Adrenal gland (tissue), 12 donors: Measurements from ENCODE around the gene ZDHHC17. TPM values are rescaled to one million over a fixed set of nuclear protein-coding genes. Genes with fewer than 3 reads are reported as not detected.

Experiments
- DNase-seq, 7 donors: peaks; one replicate each; pipeline ENCODE4 v3.0.0-alpha.2; 2019 to 2020
- H3K27ac ChIP-seq, 5 donors: fragments of 200-600 bp; sonication (generic) in 4 of 5; 1 replicate in 3 of 5; 2 replicates in 2 of 5; pipeline versions ENCODE4 v1.5.1 to v1.8.0; 2016 to 2020; ENCODE audit warnings: mild to moderate bottlenecking in 1 of 5
- H3K27me3 ChIP-seq: fragments of 200-600 bp; 2 replicates; pipeline ENCODE4 v1.8.0; 2021
- H3K36me3 ChIP-seq, 2 donors: fragments of 200-600 bp; replicated peaks in 1 of 2; 1 replicate in 1 of 2; 2 replicates in 1 of 2; pipeline versions ENCODE4 v1.5.1 to v1.8.0; 2018 to 2022
- H3K4me1 ChIP-seq, 2 donors: fragments of 200-600 bp; replicated peaks in 1 of 2; 1 replicate in 1 of 2; 2 replicates in 1 of 2; pipeline versions ENCODE4 v1.5.1 to v1.8.0; 2018 to 2021
- H3K4me3 ChIP-seq, 4 donors: fragments of 200-600 bp; sonication (generic) in 3 of 4; one replicate each; pipeline ENCODE4 v1.5.1; 2016 to 2018
- H3K9me3 ChIP-seq, 3 donors: fragments of 200-600 bp; sonication (generic) in 1 of 3; replicated peaks in 1 of 3; 1 replicate in 2 of 3; 2 replicates in 1 of 3; pipeline versions ENCODE4 v1.5.1 to v1.8.0; 2016 to 2021
- CTCF ChIP-seq, 6 experiments: fragments of 450-650 bp in 4 of 6; fragments of 200-600 bp in 2 of 6; sonication (generic) in 1 of 6; IDR thresholded peaks; 1 replicate in 5 of 6; 2 replicates in 1 of 6; pipeline versions ENCODE4 v1.5.1 to v1.8.0; 2016 to 2021; ENCODE audit warnings: antibody characterized with exemption in 6 of 6, mild to moderate bottlenecking in 2 of 6, moderate library complexity in 1 of 6
- POLR2A ChIP-seq, 2 donors: fragments of 450-650 bp; IDR thresholded peaks; one replicate each; pipeline ENCODE4 v1.6.1; 2017; ENCODE audit warnings: antibody characterized with exemption in 2 of 2, mild to moderate bottlenecking in 2 of 2, moderate library complexity in 1 of 2
- WGBS, 4 donors: extraction: QIAGEN DNeasy Blood & Tissue Kit in 2 of 4; methylation state at CpG; one replicate each; pipeline versions ENCODE4 v1.1.5 to v1.1.7; 2013 to 2017; 5-methylcytosine and 5-hydroxymethylcytosine counted together
- intact Hi-C, 2 donors: fragments of 100-400 bp; cut with DNase I; formaldehyde crosslinking; loops; one replicate each; pipeline versions ENCODE4 v1.14.1 to v1.15.0; 2022 to 2023
- polyA plus RNA-seq, 3 donors: library from polyadenylated mRNA; stranded (reverse); fragments of 200-250 nt in 2 of 3; fragments of 350-450 nt in 1 of 3; fragmentation: Illumina TruSeq in 1 of 3; extraction: RNeasy Lipid Tissue Mini Kit (QIAGEN cat#74804) in 1 of 3; gene quantifications; one replicate each; pipeline ENCODE4 v1.2.3, GENCODE V29; 2013 to 2014
- total RNA-seq, 9 donors: library from RNA; depleted of rRNA in 4 of 9; stranded (reverse); fragments of >200 nt in 4 of 9; fragments of 120-200 nt in 1 of 9; fragmentation: NEBNext Ultra II Directional in 1 of 9; extraction: Animal tissue kit (Norgen Biotek cat#: 25700) in 1 of 9; gene quantifications; one replicate each; pipeline versions ENCODE4 v1.1.0 to v1.2.4, GENCODE V29; 2013 to 2023
- donor health status: healthy with polysubstance abuse.
- donor health status: Bipolar disorder and iron deficiency.
- donor health status: DM: yes; HTN: yes; CAD: no.
- donor health status: DM: no; HTN: no; CAD: no.
- donor health status: DM: no; HTN: no; CAD: no.
- donor health status: DM: yes; HTN: yes; CAD: no.

Gene ZDHHC17
- total and polyA plus RNA-seq, 12 donors = 17.7 to 102 (median 31.7) TPM

DNA sequence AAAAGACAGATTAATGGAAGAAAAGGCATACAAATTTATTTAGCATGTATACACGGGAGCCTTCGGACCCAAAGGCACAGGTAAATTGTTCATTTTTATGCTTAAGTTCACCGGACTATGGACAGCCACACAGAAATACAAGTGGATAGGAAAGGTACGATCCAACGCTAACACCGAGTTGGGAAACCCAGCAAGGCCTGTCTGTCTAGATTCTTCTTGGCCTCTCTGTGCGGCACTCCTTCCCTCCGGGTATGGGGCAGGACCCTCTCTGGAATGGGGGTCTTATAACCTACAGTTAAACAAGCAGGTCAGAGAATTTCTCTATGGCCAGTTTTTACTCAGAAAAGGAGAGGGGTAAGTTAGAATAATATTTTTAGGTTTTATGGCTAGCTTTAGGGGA is 23.4 kb upstream of the ZDHHC17 start:
- TF ChIP-seq POLR2A (IDR thresholded peaks at IDR 0.05) = no peak
- no peak for TF ChIP-seq CTCF (IDR thresholded peaks at IDR 0.05)

GRCh38 chr12:76745343-76745742 is 18.6 kb upstream of the ZDHHC17 start:
- Histone ChIP-seq H3K36me3 (no peaks in the 10 kb centered on the region), H3K27ac (no peak overlapping the region), H3K4me3 (no peak overlapping the region), H3K27me3 (no peaks in the 10 kb centered on the region), H3K4me1 (no peaks in the 10 kb centered on the region), H3K9me3 (no peaks in the 10 kb centered on the region)
- TF ChIP-seq POLR2A (IDR thresholded peaks at IDR 0.05) (no peak), CTCF (IDR thresholded peaks at IDR 0.05) (no peak)
- no peak for DNase-seq
- 96 to 100% (median 97%) methylated on average over 2 of the region's 2 CpGs for WGBS, 4 donors
- intact Hi-C loops = no loop called here

More for the DNA sequence above, 23.4 kb upstream of the ZDHHC17 start:
- no peaks in the 10 kb centered on the region for H3K9me3 ChIP-seq
- H3K36me3 ChIP-seq = no peaks in the 10 kb centered on the region
- no peak overlapping the region for H3K27ac ChIP-seq
- no peak for DNase-seq
- no peak overlapping the region for H3K4me3 ChIP-seq
- H3K4me1 ChIP-seq = no peaks in the 10 kb centered on the region
- 85 to 96% (median 93%) methylated on average over 8 of the region's 8 CpGs for WGBS, 4 donors
- intact Hi-C loops = no loop called here
- no peaks in the 10 kb centered on the region for H3K27me3 ChIP-seq

DNA sequence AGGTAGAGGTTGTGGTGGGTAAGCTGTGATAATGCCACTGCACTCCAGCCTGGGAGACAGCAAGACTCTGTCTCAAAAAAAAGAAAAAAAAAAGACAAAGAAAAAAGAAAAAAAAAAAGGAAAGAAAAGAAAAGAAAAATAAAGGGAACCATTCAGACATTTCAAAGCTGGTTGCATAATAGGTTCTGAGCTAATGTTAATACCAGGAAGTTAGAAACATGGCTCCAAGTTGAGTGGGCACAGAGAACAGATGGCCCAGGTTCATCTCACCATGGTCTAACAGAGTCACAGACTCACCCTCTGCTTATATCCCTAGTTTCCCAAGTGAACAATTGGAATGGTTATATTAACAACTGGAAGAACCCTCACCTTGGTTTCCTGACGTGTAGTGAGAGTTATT is 17.4 kb upstream of the ZDHHC17 start:
- 46 to 56% (median 54%) methylated on average over 1 of the region's 1 CpG for WGBS, 4 donors
- intact Hi-C loops = no loop called here
- DNase-seq = no peak
- no peak overlapping the region for H3K27ac ChIP-seq
- H3K9me3 ChIP-seq = no peaks in the 10 kb centered on the region
- no peaks in the 10 kb centered on the region for H3K4me1 ChIP-seq
- H3K27me3 ChIP-seq = no peaks in the 10 kb centered on the region
- H3K4me3 ChIP-seq = no peak overlapping the region
- H3K36me3 ChIP-seq = no peaks in the 10 kb centered on the region
- TF ChIP-seq CTCF (IDR thresholded peaks at IDR 0.05) (no peak), POLR2A (IDR thresholded peaks at IDR 0.05) (no peak)

DNA sequence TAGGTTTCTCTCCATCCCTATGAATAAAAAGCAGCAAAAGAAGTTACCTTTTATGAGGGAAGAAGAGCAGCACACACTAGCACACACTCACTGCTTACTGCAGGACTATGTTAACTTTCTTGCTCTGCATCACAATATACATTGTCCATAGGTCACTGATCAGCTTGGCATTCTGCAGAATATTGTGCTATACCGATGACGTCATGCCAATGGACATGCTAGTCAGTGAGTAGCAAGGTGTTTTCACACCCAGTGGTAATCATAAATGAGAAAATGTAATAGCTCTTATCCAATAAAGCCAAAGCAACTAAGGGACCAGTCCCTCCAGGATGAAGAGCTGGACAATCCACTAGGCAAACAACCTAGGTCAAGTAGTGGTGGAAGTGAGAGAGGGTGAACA is 16.7 kb upstream of the ZDHHC17 start:
- no peak for TF ChIP-seq POLR2A (IDR thresholded peaks at IDR 0.05)
- no peak for TF ChIP-seq CTCF (IDR thresholded peaks at IDR 0.05)
- intact Hi-C loops = no loop called here
- Histone ChIP-seq H3K27ac (no peak overlapping the region), H3K36me3 (no peaks in the 10 kb centered on the region), H3K4me3 (no peak overlapping the region), H3K27me3 (no peaks in the 10 kb centered on the region), H3K9me3 (no peaks in the 10 kb centered on the region), H3K4me1 (no peaks in the 10 kb centered on the region)
- WGBS, 4 donors = 78 to 89% (median 84%) methylated on average over 2 of the region's 2 CpGs
- no peak for DNase-seq
